PC-9 (cell line): ENCODE data around the gene CNTN4. TPM values are rescaled to one million over a fixed set of nuclear protein-coding genes. Genes with fewer than 3 reads are reported as not detected.

ENCODE experiments used
- BruUV-seq: library from RNA; stranded (reverse); fragments of 400-500 nt; replicated peaks from 2 replicates; lab custom pipeline; 2021; lab: Mats Ljungman, UMichigan
- CTCF ChIA-PET: fragments of 300-600 bp; sonication (Branson Sonifier 250); formaldehyde crosslinking; loops from one replicate; lab custom pipeline; 2022; ENCODE audit warnings: antibody characterized with exemption; lab: Charles Lee
- POLR2A ChIA-PET: fragments of 300-600 bp; sonication (Branson Sonifier 250); formaldehyde crosslinking; loops from one replicate; lab custom pipeline; 2022; ENCODE audit warnings: antibody characterized with exemption; ENCODE audit not compliant: unreplicated experiment; lab: Charles Lee
- DNase-seq, 2 experiments: peaks; one replicate each; pipeline versions ENCODE4 v3.0.0 to v3.0.0-alpha.2; 2015 to 2022; ENCODE audit warnings: mixed read lengths in 1 of 2
- H2AFZ ChIP-seq: fragments of 200-600 bp; sonication (generic); 2 replicates; pipeline ENCODE4 v1.8.1; 2017; ENCODE audit warnings: antibody characterized with exemption
- H3F3A ChIP-seq: fragments of 200-600 bp; sonication (generic); 2 replicates; pipeline ENCODE4 v1.8.1; 2017; ENCODE audit warnings: antibody characterized with exemption, mild to moderate bottlenecking, low read depth; ENCODE audit not compliant: insufficient read depth
- H3K27ac ChIP-seq: fragments of 200-600 bp; sonication (generic); 2 replicates; pipeline ENCODE4 v1.6.1; 2016; ENCODE audit warnings: mixed run types
- H3K27me3 ChIP-seq: fragments of 200-600 bp; sonication (generic); 2 replicates; pipeline ENCODE4 v1.6.1; 2016; ENCODE audit warnings: low read depth, mixed run types; ENCODE audit not compliant: insufficient read depth
- H3K36me3 ChIP-seq: fragments of 200-600 bp; sonication (generic); 2 replicates; pipeline ENCODE4 v1.6.1; 2016; ENCODE audit warnings: low read depth, mixed run types
- H3K4me1 ChIP-seq: fragments of 200-600 bp; sonication (generic); replicated peaks from 2 replicates; pipeline ENCODE4 v1.6.1; 2016; ENCODE audit warnings: mixed run types; ENCODE audit not compliant: insufficient read depth
- H3K4me2 ChIP-seq: fragments of 200-600 bp; sonication (generic); 2 replicates; pipeline ENCODE4 v1.6.1; 2017; ENCODE audit warnings: mixed run types
- H3K4me3 ChIP-seq: fragments of 200-600 bp; sonication (generic); 2 replicates; pipeline ENCODE4 v1.6.1; 2016; ENCODE audit warnings: mixed run types
- H3K79me2 ChIP-seq: fragments of 200-600 bp; sonication (generic); 2 replicates; pipeline ENCODE4 v1.6.1; 2017; ENCODE audit warnings: low read depth, mixed run types
- H3K9me2 ChIP-seq: fragments of 200-600 bp; sonication (generic); 2 replicates; pipeline ENCODE4 v1.8.1; 2017; ENCODE audit warnings: mild to moderate bottlenecking; ENCODE audit not compliant: insufficient read depth
- H3K9me3 ChIP-seq: fragments of 200-600 bp; sonication (generic); 2 replicates; pipeline ENCODE4 v1.8.1; 2016; ENCODE audit warnings: low read depth; ENCODE audit not compliant: insufficient read depth
- H4K20me1 ChIP-seq: fragments of 200-600 bp; sonication (generic); 2 replicates; pipeline ENCODE4 v1.8.1; 2017; ENCODE audit not compliant: insufficient read depth
- CTCF ChIP-seq: fragments of 200-600 bp; sonication (generic); conservative IDR thresholded peaks from 2 replicates; pipeline ENCODE4 v1.6.1; 2017; ENCODE audit warnings: mixed run types, antibody characterized with exemption, mild to moderate bottlenecking, moderate library complexity
- EZH2 ChIP-seq: fragments of 200-600 bp; sonication (generic); IDR thresholded peaks from 2 replicates; pipeline ENCODE4 v1.8.0; 2017; ENCODE audit warnings: antibody characterized with exemption, low read depth
- intact Hi-C: fragments of 100-400 bp; cut with micrococcal nuclease; formaldehyde crosslinking; loops from one replicate; pipeline ENCODE4 v1.10.0; 2022; ENCODE audit not compliant: unreplicated experiment
- total RNA-seq: library from RNA; stranded (reverse); gene quantifications from 2 replicates; pipeline ENCODE4 v1.2.3, GENCODE V29; 2021

Gene CNTN4
- total RNA-seq, 1 experiment from 2014 or later, result not detected

DNA sequence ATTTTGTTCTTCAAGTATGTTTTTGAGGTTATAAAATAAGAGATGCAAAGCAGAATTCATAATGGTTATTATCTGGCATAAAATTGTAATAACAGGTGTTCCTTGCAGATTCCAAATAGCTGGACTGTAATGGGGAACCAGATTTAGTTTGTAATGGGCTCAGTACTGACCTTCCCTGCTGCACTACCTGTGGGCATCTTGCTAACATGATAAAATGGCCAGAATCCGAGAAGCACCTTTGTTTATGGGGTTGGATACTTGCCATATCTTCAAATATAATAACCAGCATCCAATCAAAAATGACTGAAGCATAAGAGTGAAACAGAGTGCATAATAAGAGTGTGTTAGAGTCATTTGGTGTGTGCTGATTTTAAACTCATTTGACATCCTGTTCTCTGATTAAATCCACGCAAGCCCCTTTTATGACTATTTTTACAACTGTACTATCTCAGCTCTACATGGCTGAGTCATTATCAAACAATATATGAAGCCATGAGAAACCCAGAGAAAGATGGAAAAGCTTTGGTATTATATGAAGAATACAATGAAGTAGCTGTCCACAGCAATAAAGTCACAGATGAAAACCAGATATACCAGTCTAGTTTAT, 292.4 kb downstream of the CNTN4 start:
- TF ChIP-seq CTCF (no peak), EZH2 (no peak)
- no peak for DNase-seq
- intact Hi-C loops, result no loop called here
- H3F3A ChIP-seq, result no peaks in the 10 kb centered on the region
- ChIA-PET POLR2A (no interaction called here), CTCF (no interaction called here)
- no peaks in the 10 kb centered on the region for H3K4me1 ChIP-seq
- H3K4me3 ChIP-seq, result no peak overlapping the region
- no peaks in the 10 kb centered on the region for H4K20me1 ChIP-seq
- no TSS peak for BruUV-seq
- no peaks in the 10 kb centered on the region for H3K9me2 ChIP-seq
- no peak overlapping the region for H2AFZ ChIP-seq
- no peaks in the 10 kb centered on the region for H3K27me3 ChIP-seq
- H3K36me3 ChIP-seq, result no peaks in the 10 kb centered on the region
- no peaks in the 10 kb centered on the region for H3K79me2 ChIP-seq
- H3K4me2 ChIP-seq, result no peak overlapping the region
- no peaks in the 10 kb centered on the region for H3K9me3 ChIP-seq
- H3K27ac ChIP-seq, result no peak overlapping the region

DNA sequence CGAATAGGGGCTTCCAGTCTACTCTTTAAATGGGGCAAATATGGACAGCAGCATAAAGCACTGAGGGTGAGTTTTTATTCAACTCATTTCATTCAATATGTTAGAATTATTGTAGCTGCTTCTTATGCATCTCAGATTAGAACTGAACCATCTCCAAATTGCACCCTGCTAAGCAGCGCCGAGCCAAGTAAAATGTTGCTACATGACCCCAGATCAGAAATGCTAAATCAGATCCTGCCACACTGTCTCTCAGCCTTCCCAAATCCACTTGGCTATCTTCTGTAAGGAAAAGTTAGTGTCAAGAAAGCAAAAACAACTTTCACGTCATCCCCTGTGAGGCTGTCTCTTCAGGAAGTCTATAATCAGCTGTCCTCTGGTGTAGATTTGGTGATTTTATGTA, 293.2 kb downstream of the CNTN4 start:
- POLR2A ChIA-PET, result no interaction called here
- Histone ChIP-seq H3K9me2 (no peaks in the 10 kb centered on the region), H3K36me3 (no peaks in the 10 kb centered on the region), H2AFZ (no peak overlapping the region), H3F3A (no peaks in the 10 kb centered on the region), H3K4me3 (no peak overlapping the region), H3K27ac (no peak overlapping the region), H3K4me1 (no peaks in the 10 kb centered on the region), H3K4me2 (no peak overlapping the region), H3K79me2 (no peaks in the 10 kb centered on the region), H3K9me3 (no peaks in the 10 kb centered on the region), H4K20me1 (no peaks in the 10 kb centered on the region), H3K27me3 (no peaks in the 10 kb centered on the region)
- intact Hi-C loops, result no loop called here
- CTCF ChIA-PET, result no interaction called here
- no TSS peak for BruUV-seq
- TF ChIP-seq EZH2 (no peak), CTCF (no peak)
- DNase-seq, result no peak

GRCh38 chr3:2392981-2393380, 294.3 kb downstream of the CNTN4 start:
- H4K20me1 ChIP-seq, result no peaks in the 10 kb centered on the region
- H3F3A ChIP-seq, result no peaks in the 10 kb centered on the region
- DNase-seq, result no peak
- H2AFZ ChIP-seq, result no peak overlapping the region
- BruUV-seq, result no TSS peak
- intact Hi-C loops, result no loop called here
- TF ChIP-seq CTCF (no peak), EZH2 (no peak)
- no peak overlapping the region for H3K4me2 ChIP-seq
- H3K27me3 ChIP-seq, result no peaks in the 10 kb centered on the region
- H3K9me3 ChIP-seq, result no peaks in the 10 kb centered on the region
- H3K36me3 ChIP-seq, result no peaks in the 10 kb centered on the region
- H3K27ac ChIP-seq, result no peak overlapping the region
- CTCF ChIA-PET, result no interaction called here
- no peaks in the 10 kb centered on the region for H3K4me1 ChIP-seq
- no peaks in the 10 kb centered on the region for H3K9me2 ChIP-seq
- no peak overlapping the region for H3K4me3 ChIP-seq
- H3K79me2 ChIP-seq, result no peaks in the 10 kb centered on the region
- POLR2A ChIA-PET, result no interaction called here
